WI38 (cell line): ENCODE data around the gene ANGPT4.

Experiments used
- H3K4me3 ChIP-seq: 2 replicates; pipeline ENCODE4 v1.5.1; 2011; ENCODE audit warnings: low read depth, mild to moderate bottlenecking, control low read depth, low read length
- TF ChIP-seq, protein P1 (sequence below): IDR thresholded peaks from 2 replicates; pipeline ENCODE4 v1.5.1; 2012; ENCODE audit warnings: low read depth, mild to moderate bottlenecking, control low read depth, low read length

The ANGPT4 gene

DNA sequence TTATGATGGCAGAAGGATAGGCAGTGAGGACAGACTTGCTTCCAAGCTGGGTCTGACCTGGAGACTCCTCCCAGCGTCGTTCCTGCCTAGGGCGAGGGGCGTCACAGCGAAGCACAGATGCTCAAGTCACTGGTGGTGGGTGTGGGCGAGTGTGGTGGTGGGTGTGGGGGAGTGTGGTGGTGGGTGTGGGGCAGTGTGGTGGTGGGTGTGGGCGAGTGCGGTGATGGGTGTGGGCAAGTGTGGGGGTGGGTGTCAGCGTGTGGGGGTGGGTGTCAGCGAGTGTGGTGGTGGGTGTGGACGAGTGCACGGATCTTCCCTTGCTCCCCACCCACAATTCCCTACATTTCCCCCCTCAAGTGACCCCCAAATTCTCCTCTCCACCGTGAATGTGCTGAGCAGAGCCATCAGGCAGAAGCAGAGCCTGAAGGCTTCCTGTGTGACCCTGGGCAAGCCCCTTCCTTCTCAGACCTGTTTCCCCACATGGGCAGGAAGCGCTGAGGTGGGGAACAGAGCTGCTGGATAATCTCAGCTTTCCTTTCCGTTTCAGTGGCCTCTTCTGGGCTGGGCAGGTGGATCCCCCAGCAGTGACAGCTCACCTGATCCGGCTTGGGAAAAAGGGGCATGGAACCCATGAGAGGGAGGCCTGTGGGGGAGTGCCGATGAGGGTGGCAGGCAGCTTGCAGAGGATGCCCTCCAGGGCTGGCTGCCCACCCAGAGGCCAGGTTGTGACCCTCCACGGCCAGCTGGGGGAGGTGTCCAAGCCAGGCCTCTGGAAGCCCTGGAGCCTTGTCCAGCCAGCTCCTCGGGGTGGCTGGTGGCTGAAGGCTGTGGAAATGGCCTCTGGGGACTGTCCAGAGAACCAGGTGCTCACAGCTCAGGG lies 43.0 kb upstream of the ANGPT4 start:
- TF ChIP-seq, protein P1, sequence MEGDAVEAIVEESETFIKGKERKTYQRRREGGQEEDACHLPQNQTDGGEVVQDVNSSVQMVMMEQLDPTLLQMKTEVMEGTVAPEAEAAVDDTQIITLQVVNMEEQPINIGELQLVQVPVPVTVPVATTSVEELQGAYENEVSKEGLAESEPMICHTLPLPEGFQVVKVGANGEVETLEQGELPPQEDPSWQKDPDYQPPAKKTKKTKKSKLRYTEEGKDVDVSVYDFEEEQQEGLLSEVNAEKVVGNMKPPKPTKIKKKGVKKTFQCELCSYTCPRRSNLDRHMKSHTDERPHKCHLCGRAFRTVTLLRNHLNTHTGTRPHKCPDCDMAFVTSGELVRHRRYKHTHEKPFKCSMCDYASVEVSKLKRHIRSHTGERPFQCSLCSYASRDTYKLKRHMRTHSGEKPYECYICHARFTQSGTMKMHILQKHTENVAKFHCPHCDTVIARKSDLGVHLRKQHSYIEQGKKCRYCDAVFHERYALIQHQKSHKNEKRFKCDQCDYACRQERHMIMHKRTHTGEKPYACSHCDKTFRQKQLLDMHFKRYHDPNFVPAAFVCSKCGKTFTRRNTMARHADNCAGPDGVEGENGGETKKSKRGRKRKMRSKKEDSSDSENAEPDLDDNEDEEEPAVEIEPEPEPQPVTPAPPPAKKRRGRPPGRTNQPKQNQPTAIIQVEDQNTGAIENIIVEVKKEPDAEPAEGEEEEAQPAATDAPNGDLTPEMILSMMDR, result no peak
- H3K4me3 ChIP-seq, result no peak overlapping the region

DNA sequence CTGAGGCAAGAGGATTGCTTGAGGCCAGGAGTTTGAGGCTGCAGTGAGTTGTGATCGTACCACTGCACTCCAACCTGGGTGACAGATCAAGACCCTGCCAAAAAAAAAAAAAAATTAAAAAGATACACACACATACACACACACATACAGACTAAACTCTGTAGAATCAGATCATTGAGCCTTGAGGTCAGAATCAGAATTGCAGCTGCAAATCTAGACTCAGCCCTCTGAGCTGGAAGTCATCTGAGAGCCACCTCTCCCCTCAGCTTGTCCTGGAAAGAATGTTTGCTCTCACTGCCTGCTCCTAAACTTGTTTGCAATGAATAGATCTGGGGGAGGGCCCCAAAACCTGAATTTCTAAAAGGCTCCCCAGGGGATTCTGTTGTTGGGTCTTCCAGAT lies 41.4 kb upstream of the ANGPT4 start:
- H3K4me3 ChIP-seq, result no peak overlapping the region
- TF ChIP-seq, protein P1, result no peak

DNA sequence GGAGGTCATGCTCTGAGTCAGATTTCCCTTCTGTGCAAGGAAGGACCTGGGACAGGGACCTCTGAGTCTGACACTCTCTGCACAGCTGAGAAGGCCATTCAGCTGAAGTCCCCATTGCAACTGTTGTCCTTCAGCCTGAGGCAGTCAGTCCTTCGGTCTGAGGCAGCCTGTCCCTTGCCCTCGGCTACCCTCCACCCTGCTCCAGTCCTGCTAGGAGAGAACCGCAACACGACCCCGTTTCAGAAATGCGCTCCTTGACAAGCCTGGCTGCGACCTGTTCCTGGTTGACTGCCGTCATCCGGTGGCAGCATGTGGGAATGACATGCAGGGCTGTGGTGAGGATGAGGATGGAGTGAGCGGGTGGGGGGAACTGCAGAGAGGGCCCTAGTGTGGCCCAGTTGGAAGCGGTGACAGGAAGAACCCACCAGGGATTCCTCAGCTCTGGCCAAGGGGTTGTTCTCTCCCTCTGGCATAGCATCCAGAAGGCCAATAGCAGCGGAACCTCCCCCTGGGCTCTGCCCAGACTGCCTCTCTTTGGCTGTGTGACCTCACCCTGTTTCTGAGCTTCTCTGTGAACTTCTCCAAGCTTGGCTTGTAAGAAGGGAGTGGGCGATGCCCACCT lies 40.3 kb upstream of the ANGPT4 start:
- no peak overlapping the region for H3K4me3 ChIP-seq
- TF ChIP-seq, protein P1, result peak; percentile 99

DNA sequence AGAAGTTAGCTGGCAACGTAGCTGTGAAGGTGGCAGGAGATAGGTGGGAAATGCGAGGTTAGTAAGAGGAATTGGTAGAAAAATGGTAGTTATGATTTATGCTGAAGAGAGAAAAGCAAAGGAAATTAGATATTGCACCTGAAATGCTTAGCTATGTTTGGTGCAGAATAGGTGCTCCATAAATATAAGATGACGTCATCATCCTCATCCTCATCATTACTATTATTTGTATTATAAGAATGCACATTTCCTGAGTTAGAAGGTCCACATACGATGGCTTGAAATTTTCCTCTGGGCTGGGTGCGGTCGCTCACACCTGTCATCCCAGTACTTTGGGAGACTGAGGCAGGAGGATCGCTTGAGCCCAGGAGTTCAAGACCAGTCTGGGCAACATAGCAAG lies 39.5 kb upstream of the ANGPT4 start:
- H3K4me3 ChIP-seq, result no peak overlapping the region
- TF ChIP-seq, protein P1, result no peak

DNA sequence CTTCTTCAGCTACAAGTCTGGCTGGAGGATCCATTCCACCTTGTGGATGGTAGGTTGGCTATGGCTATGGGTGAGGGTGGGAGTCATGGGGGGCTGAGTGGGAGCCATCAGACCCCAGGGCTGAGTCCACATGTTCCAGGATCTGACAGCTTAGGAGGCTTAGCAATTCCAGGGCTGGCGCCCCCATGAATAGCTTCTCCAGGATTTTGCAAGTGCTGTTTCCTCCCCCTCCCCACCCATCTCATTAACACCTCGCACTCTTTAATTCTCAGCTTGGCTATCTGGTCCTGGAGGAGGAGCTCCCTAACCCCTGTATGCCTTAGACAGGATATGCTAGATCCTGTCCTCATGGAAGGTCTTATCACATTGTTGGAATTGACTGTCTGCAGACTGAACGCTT lies 39.0 kb upstream of the ANGPT4 start:
- TF ChIP-seq, protein P1, result no peak
- no peak overlapping the region for H3K4me3 ChIP-seq

DNA sequence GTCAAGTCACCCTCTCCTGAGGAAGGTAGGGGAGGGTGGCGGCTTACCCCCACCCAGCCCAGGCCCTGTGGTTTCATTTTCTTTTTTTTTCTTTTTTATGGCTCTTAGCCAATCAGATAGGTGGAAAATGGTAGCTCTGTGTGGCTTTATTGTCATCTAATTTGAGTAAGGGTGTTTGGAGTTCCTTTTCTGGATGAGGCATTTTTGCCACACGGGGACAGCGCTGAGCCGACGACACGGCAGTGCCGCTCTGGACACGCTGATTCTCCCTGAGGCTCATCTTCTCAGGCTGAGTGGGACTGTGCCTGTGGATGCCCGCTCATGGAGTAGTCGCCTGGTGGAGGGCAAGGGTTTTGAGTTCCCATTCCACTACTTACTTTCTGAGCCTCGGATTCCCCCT lies 37.6 kb upstream of the ANGPT4 start:
- TF ChIP-seq, protein P1, result no peak

DNA sequence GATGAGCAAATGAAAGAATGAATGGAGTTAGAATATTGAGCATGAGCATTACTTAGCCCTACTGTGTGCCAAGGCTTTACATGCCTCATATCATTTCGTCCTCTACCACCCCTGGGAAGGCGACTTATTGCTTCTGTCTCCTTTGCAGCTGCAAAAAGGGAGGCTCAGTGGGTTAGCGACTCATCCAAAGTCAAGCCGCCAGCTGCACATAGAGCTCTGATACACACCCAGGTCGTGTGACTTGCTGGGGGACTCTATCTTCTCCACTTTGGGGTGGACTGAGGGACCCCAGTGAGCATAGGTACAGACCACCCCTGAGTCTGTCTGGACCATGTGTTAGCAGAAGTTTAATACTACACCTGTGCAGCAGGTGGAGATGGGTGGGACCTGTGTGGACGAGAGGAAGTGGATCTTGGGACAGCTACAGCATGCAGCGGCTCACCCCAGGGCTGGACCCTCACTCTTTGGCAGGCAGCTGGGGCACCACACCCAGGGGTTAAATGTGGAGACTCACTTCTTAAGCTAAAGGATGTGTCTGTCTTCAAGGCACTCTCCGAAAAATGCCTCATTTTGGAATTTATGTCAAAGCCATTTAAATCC lies 36.2 kb upstream of the ANGPT4 start:
- H3K4me3 ChIP-seq, result no peak overlapping the region
- TF ChIP-seq, protein P1, result no peak

More for the DNA sequence above, 37.6 kb upstream of the ANGPT4 start:
- H3K4me3 ChIP-seq, result no peak overlapping the region
